ENCODE results near the gene ECHS1.
A peak's percentile ranks its signal among the peaks of the same experiment; 100 is the strongest.
"Not testable (repeated sequence)": the region's sequence is repeated elsewhere in the genome, so short reads cannot be mapped to it uniquely, and the experiment has no call there.

The ECHS1 gene

GRCh38 chr10:133399123-133399601 lies 26.0 kb upstream of the ECHS1 start:
- no peak for DNase-seq (ENCODE audit: low read depth)

- DNase-seq (ENCODE audit: low read depth), result no peak
Measured at GRCh38 chr10:133397938-133398337, 24.8 kb upstream of the ECHS1 start.

- no peak for DNase-seq (ENCODE audit: low read depth)
Measured at GRCh38 chr10:133396035-133396624, 23.0 kb upstream of the ECHS1 start.

- DNase-seq (ENCODE audit: low read depth), result no peak
Measured at GRCh38 chr10:133394801-133395221, 21.7 kb upstream of the ECHS1 start.

- DNase-seq (ENCODE audit: low read depth), result peak; percentile 98
Measured at GRCh38 chr10:133394064-133394663, 21.0 kb upstream of the ECHS1 start, which contains the start of gene MTG1. MTG1 (plus strand) TSS chr10:133394157; CDS start chr10:133394221, 64 bp downstream.

GRCh38 chr10:133393401-133394063 lies 20.4 kb upstream of the ECHS1 start:
- DNase-seq (ENCODE audit: low read depth), result no peak

- peak; percentile 41 for DNase-seq (ENCODE audit: low read depth)
Measured at GRCh38 chr10:133391761-133392518, 18.8 kb upstream of the ECHS1 start.

GRCh38 chr10:133391249-133391635 lies 18.1 kb upstream of the ECHS1 start:
- DNase-seq (ENCODE audit: low read depth), result no peak

- DNase-seq (ENCODE audit: low read depth), result no peak
Measured at GRCh38 chr10:133390597-133391248, 17.6 kb upstream of the ECHS1 start.

- no peak for DNase-seq (ENCODE audit: low read depth)
Measured at GRCh38 chr10:133388973-133389818, 16.0 kb upstream of the ECHS1 start.

- no peak for DNase-seq (ENCODE audit: low read depth)
Measured at GRCh38 chr10:133388236-133388972, 15.2 kb upstream of the ECHS1 start.

- not testable (repeated sequence) for DNase-seq (ENCODE audit: low read depth)
Measured at GRCh38 chr10:133386951-133387350, 13.8 kb upstream of the ECHS1 start.

GRCh38 chr10:133385214-133385613 lies 12.1 kb upstream of the ECHS1 start:
- DNase-seq (ENCODE audit: low read depth), result no peak

- no peak for DNase-seq (ENCODE audit: low read depth)
Measured at GRCh38 chr10:133384071-133384470, 10.9 kb upstream of the ECHS1 start.

- no peak for DNase-seq (ENCODE audit: low read depth)
Measured at GRCh38 chr10:133383551-133383950, 10.4 kb upstream of the ECHS1 start.

- no peak for DNase-seq (ENCODE audit: low read depth)
Measured at GRCh38 chr10:133381036-133381435, 7.9 kb upstream of the ECHS1 start.

GRCh38 chr10:133379801-133380666 lies 6.9 kb upstream of the ECHS1 start:
- no peak for DNase-seq (ENCODE audit: low read depth)

GRCh38 chr10:133379152-133379800 lies 6.1 kb upstream of the ECHS1 start, which contains the start of gene PAOX:
PAOX (plus strand) TSS chr10:133379262; CDS start chr10:133379317, 55 bp downstream.
- peak; percentile 65 for DNase-seq (ENCODE audit: low read depth)
